NAMALWA (cell line): ENCODE data around the gene C9orf78.

Experiments used
- DNase-seq: peaks from one replicate; pipeline ENCODE4 v3.0.0-alpha.2; 2015; ENCODE audit warnings: low spot score

C9orf78 gene

GRCh38 chr9:129867136-129868022 is 32.3 kb upstream of the C9orf78 start:
- DNase-seq: peak; percentile 38

DNA sequence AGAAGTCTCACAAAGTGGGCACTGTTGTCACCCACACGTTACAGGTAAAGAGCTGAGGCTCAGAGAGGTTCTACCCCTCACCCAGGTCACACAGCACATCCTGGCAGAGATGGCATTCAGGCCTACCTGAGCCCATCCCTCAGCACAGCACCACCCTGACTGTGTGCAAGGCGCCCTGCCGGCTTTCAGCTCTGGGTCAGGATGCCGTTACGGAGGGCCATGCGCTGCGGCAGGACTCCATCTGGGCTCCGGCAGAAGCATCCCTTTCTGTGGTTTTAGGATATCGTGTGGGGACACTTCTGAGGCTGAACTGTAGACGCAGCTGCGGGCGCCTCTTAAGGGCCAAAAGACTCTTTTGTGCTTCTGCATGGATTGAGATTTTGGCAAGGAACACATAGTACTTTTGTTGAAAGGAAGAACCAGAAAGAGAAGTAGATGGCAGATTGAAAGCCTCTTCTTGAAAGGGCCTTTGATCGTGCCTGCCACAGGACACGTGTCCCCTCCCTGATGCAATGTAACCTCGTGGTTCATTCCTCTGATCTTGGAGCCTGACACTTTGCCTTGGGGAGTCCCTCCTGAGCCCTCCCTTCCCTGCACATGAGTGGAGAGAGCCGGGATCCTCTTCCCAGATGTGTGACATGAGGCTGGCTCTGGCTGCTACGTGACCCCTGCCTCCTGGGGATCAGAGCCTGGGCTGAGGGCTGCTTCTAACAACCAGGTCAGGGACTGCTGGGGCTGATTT is 31.5 kb upstream of the C9orf78 start:
- no peak for DNase-seq

GRCh38 chr9:129865668-129866320 is 30.7 kb upstream of the C9orf78 start:
- no peak for DNase-seq

DNA sequence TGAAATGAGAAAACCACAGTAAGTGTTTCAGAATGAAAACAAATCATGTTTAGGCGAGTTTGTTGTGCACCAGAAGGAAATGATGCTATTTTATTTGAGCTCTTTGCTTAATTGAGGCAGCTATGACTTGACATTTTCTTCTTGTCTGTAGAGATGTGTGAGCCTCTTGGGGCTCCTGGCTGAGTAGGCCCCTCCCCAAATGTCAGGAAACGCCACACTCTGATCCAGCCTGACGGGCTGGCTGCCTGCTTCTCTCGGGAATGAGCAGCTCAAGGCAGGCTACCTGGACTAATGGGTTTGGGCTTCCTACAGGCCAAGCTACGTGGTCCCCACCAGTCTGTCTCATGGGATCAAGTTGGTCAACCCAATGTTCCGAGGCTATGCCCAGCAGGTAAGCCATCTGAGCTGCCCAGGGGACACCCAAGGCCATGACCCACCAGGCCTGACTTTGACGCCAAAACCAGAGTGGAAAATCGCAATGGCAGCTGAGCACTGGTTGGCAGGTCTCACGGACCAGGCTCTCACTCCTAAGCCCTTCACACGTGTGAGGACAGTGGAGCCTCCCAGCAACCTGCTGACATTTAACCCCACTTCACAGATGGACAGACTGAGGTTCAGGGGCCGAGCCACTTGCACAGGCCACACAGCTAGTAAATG is 30.0 kb upstream of the C9orf78 start:
- no peak for DNase-seq

- no peak for DNase-seq
Measured at GRCh38 chr9:129863059-129863690, 28.1 kb upstream of the C9orf78 start.

DNA sequence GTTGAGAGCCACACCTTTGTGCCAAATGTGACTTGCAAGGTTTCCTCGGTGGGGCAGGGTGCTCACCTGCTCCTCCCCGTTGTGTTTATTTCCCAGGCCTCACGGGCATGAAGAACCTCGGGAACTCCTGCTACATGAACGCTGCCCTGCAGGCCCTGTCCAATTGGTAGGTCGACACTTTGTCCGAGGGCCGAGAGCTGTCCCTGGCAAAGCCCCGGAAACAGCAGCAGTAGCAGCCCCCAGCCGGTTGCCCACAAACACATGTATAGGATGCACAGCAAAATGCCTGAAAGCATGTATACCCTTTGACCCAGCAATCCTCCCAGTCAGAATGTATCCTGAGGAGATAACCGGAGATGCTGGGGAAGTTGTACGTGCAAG is 26.4 kb upstream of the C9orf78 start:
- DNase-seq: no peak

GRCh38 chr9:129860653-129861446 is 25.8 kb upstream of the C9orf78 start:
- DNase-seq: no peak

DNA sequence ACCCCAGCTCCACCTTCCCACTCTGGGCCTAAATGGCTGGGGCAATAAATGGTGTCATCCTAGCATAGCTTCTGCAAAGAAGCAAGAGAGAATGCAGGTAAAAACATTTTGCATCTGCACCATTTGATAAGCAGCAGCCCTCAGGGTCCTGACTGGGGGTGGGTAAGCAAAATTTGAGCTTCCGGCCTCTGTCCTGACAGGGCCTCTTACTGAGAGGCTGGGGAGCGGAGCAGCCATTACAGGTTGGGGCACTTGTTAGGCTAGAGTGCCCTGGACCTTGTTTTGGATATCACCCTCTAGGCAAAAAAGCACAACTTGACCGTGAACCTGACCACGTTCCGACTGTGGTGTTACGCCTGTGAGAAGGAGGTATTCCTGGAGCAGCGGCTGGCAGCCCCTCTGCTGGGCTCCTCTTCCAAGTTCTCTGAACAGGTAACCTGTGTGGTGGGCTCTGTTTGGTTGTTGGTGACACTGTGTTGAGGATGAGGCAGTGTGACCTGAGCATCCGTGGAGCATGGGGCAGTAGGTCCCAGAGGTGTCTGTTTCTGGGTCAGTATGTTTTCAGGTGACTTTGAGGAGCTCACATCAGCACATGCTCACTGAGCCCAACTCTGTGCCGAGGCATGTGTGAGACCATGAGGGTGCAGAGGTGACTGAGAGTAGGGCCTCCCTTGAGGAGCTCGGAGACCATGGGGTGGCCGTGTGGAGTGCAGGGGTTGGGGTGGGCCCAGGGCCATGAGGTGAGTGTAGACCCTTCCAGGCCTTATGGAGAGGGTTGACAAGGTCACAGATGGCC is 23.3 kb upstream of the C9orf78 start:
- no peak for DNase-seq

DNA sequence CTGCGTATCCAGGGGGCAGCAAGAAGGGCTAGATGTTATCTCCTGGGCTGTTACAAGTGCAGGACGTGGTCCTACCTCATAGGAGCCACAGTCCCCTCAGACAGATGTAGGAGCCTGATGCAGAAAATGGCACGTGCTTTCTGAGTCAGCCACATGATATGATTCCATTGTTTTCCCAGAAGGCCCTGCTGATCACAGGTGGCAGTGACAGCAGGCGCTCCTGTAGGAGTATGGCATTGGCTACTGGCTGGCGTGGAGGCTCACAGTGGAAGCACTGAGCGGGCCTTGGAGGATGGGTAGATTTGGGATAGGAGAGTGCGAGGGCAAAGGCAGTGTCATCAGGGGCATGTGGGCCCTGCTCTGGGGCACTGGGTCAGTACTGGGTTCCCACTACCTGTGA is 22.1 kb upstream of the C9orf78 start:
- DNase-seq: no peak

DNA sequence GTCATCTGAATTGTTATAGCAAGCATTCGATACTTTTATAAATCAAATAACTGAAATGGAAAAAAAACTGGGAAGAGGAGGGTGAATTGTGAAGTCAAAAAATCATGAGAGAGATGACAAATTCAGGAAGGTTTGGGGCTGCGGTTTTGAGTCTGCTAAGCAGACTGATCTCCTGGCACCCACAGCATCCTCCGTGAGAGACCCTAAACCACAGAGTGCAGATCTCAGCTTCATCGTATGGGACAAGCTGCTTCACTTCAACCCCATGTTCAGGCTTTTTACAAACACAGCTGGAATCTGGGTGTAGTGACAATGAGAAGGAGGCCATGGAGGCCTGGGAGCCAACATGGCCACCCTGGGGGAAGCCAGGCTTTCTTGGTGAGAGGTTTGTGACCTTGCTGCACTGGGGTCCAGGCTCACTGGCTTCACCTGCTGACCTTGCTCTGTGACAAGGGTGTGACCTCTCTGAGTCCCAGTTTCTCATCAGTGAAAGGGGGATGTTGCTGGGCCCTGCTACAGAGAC is 19.6 kb upstream of the C9orf78 start:
- DNase-seq: no peak

DNA sequence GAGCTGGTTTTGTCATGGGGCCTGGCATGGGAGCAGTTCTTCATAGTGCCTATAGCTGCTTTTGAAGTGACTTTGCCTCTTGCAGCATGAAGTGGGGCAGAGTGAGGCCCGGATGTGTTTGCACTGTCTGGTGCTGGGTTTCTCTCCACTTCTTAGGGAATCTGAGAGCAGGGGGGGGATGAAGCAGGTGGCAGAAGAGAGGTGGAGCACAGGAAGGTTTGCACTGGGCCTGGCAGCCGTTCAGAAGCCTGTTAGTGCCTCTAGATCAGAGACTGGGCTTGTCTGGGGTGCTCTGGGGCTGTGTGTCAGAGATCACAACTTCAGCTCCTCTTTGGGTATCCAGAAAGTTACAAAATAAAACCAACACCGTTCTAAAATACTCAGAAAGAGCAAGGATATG is 18.5 kb upstream of the C9orf78 start:
- no peak for DNase-seq

DNA sequence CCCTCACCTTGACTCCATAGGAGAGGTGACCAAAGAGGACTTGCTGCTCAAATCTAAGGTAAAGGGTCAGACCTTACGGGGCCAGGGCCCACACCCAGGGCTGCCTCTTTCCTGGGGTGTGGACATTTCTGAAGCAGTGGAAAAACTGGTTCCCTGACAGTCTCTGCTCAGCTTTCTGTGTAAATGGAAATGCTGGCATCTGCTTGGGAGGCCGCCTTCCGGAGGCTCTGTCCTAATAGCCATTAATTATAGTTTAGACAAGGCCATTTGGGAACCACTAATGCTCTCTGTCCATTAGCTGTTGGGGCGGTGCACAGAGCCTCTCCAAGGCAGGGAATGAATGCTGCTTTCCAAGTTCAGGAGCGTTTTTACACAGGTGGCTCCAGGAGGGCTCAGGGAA is 17.5 kb upstream of the C9orf78 start:
- DNase-seq: no peak

GRCh38 chr9:129851821-129852220 is 16.7 kb upstream of the C9orf78 start:
- DNase-seq: no peak

GRCh38 chr9:129850821-129851550 is 15.9 kb upstream of the C9orf78 start:
- no peak for DNase-seq

DNA sequence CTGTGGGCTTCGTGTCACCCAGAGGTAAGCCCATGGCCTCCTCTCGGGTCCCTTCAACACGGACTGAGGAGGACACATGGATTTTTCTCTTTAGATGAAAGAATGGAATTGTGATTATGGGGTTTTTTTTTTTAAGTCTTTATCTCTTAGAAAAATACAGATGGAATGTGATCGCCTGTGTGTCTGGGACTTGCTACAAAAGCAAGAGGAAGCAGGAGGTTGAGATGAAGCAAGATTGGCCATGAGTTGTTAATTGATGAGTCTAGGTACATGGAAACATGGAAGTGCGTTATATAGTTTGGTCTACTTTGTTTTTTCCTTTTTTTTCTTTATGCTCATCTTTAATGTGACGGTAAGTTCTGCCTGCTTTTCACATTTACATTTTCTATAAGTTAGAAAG is 14.8 kb upstream of the C9orf78 start:
- no peak for DNase-seq

GRCh38 chr9:129848712-129849441 is 13.8 kb upstream of the C9orf78 start:
- DNase-seq: no peak

DNA sequence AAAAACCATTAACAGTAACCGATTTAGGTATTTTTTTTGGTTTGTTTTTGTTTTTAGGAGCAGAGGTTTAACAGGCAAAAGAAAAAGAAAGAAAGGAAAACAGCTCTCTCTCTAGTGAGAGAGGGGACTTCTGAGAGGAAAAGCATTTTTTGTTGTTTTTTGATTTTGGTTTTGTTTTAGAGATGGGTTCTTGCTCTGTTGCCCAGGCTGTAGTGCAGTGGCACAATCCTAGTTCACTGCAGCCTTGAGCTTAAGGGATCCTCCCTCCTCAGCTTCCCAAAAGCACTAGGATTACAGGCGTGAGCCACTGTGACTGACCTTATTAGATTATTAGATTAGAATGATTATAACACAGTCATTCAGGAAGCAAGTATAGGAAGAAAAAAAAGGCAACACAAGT is 10.3 kb upstream of the C9orf78 start:
- DNase-seq: no peak

DNA sequence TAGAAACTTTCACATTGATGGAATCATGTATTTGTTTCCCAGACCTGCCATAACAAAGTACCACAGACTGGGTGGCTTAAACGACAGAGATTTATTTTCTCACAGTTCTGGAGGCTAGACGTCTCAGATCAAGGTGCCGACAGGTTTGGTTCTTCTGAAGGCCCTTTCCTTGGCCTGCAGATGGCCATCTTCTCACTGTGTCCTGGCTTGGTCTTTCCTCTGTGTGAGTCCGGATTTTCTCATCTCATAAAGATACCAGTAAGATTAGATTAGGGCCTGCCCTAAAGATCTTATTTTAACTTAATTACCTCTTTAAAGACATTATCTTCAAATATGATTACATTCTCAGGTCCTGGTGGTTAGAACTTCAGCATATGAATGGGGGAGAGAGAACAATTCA is 6.0 kb upstream of the C9orf78 start:
- DNase-seq: no peak

DNA sequence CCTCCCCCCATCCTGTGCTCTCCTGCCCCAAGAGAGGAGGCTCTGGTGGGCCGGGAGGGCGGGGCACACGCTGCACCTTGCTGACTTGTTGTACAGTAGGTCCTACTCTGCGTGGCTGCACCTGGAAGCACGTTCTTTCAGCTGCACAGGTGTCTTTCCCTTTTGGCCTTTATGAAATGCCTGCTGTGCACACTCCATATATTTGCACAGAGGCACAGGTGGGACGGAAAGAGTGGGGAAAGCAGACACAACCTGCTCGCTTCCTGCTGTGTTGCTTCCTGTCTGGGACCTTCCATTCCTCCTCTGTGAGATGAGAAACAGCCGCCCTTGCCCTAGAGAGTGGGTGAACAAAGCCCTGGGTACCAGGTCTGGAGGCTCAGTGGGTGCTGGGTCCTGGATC is 5.0 kb upstream of the C9orf78 start:
- no peak for DNase-seq
